VCaP (cell line): ENCODE measurements around the gene EPM2A.

Source experiments
- H3K27ac ChIP-seq: fragments of 450-650 bp; 2 replicates; pipeline ENCODE4 v1.5.1; 2017
- CTCF ChIP-seq: fragments of 450-650 bp; conservative IDR thresholded peaks from 2 replicates; pipeline ENCODE4 v1.5.1; 2017; ENCODE audit warnings: mild to moderate bottlenecking, moderate library complexity

Gene EPM2A

GRCh38 chr6:145681965-145682364 is 53.4 kb downstream of the EPM2A start:
- no peak for TF ChIP-seq CTCF

DNA sequence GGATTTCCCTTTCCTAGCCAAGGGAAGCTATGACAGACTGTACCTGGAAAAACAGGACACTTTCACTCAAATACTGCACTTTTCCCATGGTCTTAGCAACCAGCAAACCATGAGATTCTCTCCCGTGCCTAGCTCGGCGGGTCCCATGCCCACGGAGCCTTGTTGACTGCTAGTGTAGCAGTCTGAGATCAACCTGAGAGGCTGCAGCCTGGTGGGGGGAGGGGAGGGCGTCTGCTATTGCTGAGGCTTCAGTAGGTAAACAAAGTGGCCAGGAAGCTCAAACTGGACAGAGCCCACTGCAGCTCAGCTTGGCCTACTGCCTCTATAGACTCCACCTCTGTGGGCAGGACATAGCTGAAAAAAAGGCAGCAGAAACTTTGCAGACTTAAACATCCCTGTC is 61.8 kb downstream of the EPM2A start:
- H3K27ac ChIP-seq = no peak overlapping the region
- TF ChIP-seq CTCF = no peak

More at GRCh38 chr6:145681965-145682364, 53.4 kb downstream of the EPM2A start:
- H3K27ac ChIP-seq = no peak overlapping the region

DNA sequence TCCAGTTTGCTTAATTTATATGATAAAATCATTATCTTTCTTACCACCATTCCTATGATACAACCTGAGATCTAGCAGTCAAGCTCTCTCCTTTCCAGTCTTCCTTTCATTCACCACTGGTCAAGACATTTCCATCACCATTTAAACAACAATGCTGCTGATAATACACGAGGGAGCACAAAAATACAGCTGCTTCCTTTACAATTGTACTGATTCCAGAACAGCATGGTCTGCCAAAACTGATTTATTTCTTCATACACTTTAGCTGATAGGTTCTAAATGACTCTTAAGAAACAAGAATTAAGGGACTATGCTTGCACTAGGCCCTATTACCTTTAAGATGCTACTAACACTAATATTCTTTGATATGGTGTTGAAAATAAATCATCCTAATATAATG is 65.0 kb downstream of the EPM2A start:
- no peak overlapping the region for H3K27ac ChIP-seq
- no peak for TF ChIP-seq CTCF

DNA sequence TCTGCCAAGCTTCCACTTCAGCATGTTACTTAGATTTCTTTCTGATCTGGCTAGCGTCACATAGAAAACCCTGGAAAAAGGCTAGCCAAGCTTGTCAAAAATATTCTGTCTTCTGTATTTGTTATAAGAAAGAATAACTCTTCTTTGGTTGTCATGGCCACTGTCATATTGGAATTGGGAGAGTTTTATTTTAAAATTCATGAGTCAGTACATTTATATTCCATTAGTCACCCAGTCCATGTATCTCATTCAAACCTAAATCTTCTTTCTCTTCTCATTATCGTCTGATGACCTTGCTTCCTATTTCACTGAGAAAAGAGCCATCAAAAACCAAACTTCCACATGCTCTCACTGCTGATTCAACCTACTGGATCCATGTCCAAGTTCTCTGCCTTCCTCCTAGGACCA is 65.7 kb downstream of the EPM2A start:
- no peak for TF ChIP-seq CTCF
- H3K27ac ChIP-seq = no peak overlapping the region

- TF ChIP-seq CTCF = no peak
- H3K27ac ChIP-seq = no peak overlapping the region
These were observed 66.5 kb downstream of the EPM2A start for GRCh38 chr6:145668844-145669243.

GRCh38 chr6:145660676-145661075 is 74.6 kb downstream of the EPM2A start:
- no peak overlapping the region for H3K27ac ChIP-seq
- TF ChIP-seq CTCF = no peak

- H3K27ac ChIP-seq = no peak overlapping the region
- no peak for TF ChIP-seq CTCF
These were observed 79.2 kb downstream of the EPM2A start for GRCh38 chr6:145656128-145656527.

- TF ChIP-seq CTCF = no peak
These were observed 82.7 kb downstream of the EPM2A start for GRCh38 chr6:145652572-145652971.

More at GRCh38 chr6:145652572-145652971, 82.7 kb downstream of the EPM2A start:
- no peak overlapping the region for H3K27ac ChIP-seq
